ENCODE data around the gene MED12L.

Gene MED12L

GRCh38 chr3:151426341-151426657 lies 340.8 kb downstream of the MED12L start:
- DNase-seq (ENCODE audit: extremely low read depth, low read depth): no peak

GRCh38 chr3:151428386-151428785 lies 342.9 kb downstream of the MED12L start:
- DNase-seq (ENCODE audit: extremely low read depth, low read depth): no peak
- no peak for TF ChIP-seq CTCF (IDR thresholded peaks at IDR 0.05; ENCODE audit: low read depth, low read length)

More at GRCh38 chr3:151426341-151426657, 340.8 kb downstream of the MED12L start:
- no peak for TF ChIP-seq CTCF (IDR thresholded peaks at IDR 0.05; ENCODE audit: low read depth, low read length)

GRCh38 chr3:151430821-151431484 lies 345.5 kb downstream of the MED12L start:
- no peak for TF ChIP-seq CTCF (IDR thresholded peaks at IDR 0.05; ENCODE audit: low read depth, low read length)
- DNase-seq (ENCODE audit: extremely low read depth, low read depth): no peak

GRCh38 chr3:151431940-151432339 lies 346.5 kb downstream of the MED12L start:
- no peak for TF ChIP-seq CTCF (IDR thresholded peaks at IDR 0.05; ENCODE audit: low read depth, low read length)
- no peak for DNase-seq (ENCODE audit: extremely low read depth, low read depth)

- no peak for DNase-seq (ENCODE audit: extremely low read depth, low read depth)
- TF ChIP-seq CTCF (IDR thresholded peaks at IDR 0.05; ENCODE audit: low read depth, low read length): no peak
Observed at GRCh38 chr3:151432616-151433372, 347.3 kb downstream of the MED12L start.

- no peak for TF ChIP-seq CTCF (IDR thresholded peaks at IDR 0.05; ENCODE audit: low read depth, low read length)
- DNase-seq (ENCODE audit: extremely low read depth, low read depth): peak; percentile 47
Observed at GRCh38 chr3:151434151-151434890, 348.9 kb downstream of the MED12L start.

Data from AG09319 (cell line).